NCI-H2107 treated with DMSO at 0.1 percent for 48 hours (cell line): ENCODE data around the gene AQP3.
"Not testable (repeated sequence)": the region's sequence is repeated elsewhere in the genome, so short reads cannot be mapped to it uniquely, and the experiment has no call there.

Experiments
- DNase-seq: peaks from one replicate; lab custom pipeline; 2025; ENCODE audit not compliant: unreplicated experiment; lab: John Stamatoyannopoulos, UW

The AQP3 gene

GRCh38 chr9:33446946-33447798, at the start of gene AQP3:
TSS of gene AQP3 (minus strand) at chr9:33447593. CDS start at chr9:33447530, 63 bp downstream.
- DNase-seq, result no peak

- not testable (repeated sequence) for DNase-seq
These were observed 46.4 kb upstream of the AQP3 start for GRCh38 chr9:33493819-33494218.

DNA sequence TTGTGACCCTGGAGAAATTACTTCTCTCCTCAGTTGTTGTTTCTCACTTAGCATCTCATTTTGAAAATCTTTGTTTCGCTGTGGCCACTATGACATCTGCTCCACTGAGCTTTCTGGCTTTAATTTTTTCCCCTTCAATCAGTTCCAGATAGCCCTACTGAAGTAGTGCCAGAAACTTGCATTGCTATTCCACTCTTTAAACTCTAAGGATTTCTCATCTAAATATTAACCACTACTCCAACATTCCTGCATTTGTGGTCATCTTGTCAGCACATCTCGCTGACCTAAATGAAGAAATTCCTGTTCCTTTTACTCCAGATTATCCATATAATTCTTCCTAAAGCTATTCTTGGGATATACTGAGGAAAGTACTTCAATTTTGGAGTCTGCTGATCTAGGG, 41.7 kb upstream of the AQP3 start:
- DNase-seq, result no peak

GRCh38 chr9:33485312-33485711, 37.9 kb upstream of the AQP3 start:
- DNase-seq, result not testable (repeated sequence)

DNA sequence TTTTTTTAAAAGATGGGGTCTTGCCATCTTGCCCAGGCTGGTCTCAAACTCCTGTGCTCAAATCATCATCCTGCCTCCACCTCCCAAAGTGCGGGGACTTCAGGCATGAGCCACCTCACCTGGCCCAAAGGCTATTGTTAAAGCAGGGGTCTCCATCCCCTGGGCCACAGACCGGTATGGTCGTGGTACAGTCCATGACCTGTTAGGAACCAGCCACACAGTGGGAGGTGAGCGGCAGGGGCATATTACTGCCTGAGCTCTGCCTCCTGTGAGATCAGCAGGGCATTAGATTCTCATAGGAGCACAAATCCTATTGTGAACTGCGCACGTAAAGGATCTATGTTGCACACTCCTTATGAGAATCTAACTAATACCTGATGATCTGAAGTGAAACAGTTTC, 33.6 kb upstream of the AQP3 start:
- DNase-seq, result no peak

- DNase-seq, result no peak
These were observed 32.7 kb upstream of the AQP3 start for GRCh38 chr9:33480106-33480505.

GRCh38 chr9:33476503-33476902, 29.1 kb upstream of the AQP3 start:
- DNase-seq, result no peak

GRCh38 chr9:33475357-33475756, 28.0 kb upstream of the AQP3 start:
- DNase-seq, result no peak

DNA sequence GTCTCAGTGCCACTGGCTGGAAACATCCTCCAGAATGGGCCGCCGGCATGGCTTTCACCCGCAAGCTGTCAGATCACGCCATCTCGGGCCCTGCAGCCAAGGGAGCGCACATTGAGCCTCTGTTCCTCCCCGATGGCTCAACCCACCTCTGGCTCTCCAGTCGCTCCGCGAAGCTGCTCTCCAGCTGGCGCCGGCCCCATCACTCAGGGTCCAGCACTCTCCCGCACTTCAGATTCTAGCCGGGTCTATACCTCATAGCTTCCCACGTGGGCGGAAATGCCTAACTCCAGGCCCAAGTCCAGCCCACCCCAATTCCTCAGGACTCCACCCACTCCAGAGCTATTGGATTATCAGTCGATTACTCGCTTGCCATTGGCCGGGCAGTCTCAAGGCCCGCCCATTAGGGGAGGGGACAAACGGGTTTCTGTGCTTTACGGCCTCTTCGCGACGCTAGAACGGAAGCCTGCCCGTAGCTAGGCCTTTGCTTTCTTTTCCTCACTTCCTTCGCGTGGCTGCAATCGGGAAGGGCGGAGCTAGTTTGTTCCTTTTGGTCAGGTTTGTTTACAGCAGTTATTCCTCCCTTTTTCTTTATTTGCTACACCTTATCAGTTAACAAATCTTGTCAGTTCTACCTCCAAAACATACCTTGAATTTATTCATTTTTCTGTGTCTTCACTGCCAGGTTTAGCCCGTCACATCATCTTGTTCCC, 26.4 kb upstream of the AQP3 start, which contains the start of gene NOL6:
Gene NOL6 (minus strand): TSS at position 282 of the 710 bp plus-strand sequence. CDS start 82 bp downstream, at position 200.
- DNase-seq, result peak; percentile 97

DNA sequence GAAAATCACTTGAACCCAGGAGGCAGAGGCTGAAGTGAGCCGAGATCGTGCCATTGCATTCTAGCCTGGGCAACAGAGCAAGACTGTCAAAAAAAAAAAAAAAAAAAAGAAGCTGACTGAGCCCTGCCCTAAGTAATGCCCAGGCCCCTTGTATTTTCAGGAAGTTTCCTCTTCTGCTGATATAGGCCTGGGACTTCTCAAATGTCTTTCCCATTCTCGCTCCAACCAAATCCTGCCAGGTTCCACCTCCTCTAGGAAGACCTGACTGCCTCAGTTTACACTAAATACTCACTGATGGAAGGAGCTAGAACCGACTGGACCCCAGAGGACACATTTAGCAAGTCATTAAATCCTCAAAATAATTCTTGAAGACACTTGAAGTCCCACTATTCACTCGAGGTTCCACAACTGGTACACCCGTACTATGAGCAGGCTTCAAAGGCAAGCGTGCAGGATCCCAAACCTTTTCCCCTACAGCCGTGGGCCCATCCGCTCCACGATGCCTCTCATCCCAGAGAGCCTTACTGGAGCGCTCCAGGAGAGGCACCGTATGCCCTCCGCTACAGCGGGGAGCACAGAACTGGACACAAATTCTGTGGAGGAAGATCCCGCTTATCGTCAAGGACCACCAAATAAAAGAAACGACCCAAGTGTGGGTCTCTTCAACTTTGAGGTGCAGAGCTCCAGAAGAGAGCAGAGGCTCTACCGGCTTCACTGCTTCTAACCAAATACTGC, 25.7 kb upstream of the AQP3 start:
- DNase-seq, result no peak

DNA sequence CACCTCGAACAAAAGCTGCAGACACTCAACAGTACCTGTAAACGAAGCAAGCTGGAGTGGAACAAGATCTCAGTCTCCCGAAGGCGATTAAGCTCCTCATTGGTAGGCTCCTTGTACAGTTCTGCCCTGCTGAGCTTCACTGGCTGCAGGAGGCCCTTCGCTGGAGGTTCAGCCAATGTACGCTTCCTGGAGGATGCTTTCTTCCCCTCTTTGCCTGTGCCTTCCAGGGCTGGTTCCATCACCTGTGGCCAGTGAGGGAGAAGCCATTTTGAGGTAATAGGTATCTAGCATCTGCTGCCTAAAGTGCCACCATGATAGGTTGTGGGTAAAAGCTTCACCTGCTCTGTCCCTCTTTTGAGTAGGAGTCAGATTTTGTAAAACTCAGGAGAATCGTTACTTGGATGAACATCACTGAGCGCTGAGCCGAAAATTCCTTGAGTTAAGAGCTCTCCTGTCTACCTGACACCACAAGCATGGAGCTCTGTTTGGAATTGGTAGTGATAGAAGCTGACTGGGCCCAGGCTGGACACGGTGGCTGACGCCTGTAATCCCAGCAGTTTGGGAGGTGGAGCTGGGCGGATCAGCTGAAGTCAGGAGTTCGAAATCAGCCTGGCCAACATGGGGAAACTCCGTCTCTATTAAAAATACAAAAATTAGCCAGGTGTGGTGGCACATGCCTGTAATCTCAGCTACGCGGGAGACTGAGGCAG, 24.9 kb upstream of the AQP3 start:
- DNase-seq, result no peak

DNA sequence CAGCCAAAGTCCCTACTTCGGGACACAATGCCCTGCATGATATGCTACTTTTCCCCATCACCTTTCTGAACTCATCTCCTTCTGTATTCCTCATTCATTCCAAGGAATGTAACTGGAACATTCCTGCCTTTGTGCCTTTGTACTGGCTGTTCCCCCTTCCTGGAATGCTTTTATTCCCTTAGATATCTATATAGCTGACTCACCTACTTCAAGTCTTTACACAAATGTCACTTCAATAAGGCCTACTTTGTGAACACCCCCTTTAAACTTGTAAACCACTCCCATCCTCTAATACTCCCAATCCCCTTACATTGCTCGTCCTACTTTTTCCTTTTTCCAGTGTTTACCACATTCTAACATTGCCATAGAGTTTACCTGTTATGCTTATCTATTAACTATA, 24.0 kb upstream of the AQP3 start:
- DNase-seq, result no peak

DNA sequence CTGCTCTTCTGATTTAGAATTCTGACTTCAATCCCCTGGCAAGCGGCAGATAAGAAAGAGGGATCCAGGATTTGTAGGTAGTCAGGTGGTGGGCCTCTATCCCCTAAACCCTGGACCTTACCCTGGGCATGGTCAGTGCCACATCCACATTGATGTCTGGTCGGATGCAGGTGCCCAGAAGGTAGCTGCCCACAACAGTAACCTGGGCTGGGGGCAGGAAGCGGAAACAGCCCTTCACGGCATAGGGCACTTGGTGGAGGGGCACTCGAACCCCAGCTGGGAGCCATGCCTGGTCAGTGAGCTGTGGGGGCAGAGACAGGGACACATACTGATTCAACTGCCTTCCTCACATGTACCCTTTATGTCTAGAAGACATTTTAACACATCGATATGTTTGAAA, 22.5 kb upstream of the AQP3 start:
- DNase-seq, result no peak

GRCh38 chr9:33468797-33469621, 21.6 kb upstream of the AQP3 start:
- DNase-seq, result no peak

- DNase-seq, result no peak
These were observed 20.9 kb upstream of the AQP3 start for GRCh38 chr9:33468215-33468730.

DNA sequence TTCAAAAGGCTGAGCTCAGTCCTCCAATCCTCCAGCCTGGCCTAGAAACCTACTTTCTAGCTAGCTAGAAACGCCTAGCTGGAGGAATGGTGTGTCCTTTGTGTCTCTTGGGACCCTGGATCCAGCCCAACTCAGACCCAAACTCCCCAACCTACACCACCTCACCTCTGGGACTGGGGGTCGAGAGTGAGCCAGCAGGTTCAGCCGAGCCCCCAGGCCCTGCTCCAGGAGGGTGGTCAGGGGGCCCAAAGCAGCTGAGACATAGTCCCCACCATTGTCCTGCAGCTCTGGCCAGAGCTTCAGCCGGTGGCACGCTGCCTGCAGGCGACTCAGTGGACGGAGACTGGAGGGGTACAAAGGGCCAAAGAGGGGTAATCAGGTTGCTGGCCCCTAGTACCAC, 20.1 kb upstream of the AQP3 start:
- no peak for DNase-seq

DNA sequence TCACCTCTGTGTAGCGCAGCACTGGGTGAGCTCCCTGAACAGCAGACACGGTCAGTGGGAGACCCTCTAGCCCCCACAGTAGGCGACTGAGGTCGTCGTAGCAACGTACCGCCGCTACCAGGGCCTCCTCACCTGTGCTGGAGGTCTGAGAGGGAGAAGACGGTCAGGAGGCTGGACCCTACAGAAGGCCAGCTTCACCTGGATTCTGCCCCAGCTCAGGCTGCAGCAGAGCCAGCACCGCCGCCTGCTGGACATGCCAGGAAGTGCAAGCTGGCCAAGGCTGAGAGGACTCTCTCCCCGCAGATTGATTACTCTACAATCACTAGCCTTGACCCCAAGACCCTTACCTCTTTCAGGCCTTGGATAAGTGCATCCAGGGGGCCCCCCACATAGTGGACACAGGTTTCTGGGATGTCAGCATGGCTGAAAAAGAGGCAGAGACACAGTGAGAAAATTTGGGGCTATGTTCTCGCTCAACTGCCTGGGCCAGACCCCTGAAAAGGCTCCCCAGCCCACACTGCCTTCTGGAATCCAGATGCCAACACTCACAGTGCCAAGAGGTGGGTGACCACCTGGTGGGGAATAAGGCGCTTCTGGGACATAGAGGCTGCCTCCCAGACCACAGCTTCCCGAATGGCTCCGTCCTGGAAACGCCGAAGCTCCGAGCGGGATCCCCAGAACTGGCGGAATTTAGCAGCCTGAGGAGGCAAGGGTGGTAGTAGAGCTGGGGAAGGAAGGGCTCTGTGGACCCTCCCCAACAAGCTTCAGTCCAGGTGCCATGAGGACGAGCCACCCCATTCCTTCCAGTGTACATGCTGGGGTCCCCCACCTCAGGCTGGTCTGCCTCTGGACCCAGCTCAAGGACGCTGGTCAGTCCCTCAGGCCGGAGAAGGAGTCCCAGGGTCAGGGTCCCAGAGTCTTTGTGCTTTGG, 19.4 kb upstream of the AQP3 start:
- DNase-seq, result peak; percentile 16

GRCh38 chr9:33465596-33466564, 18.5 kb upstream of the AQP3 start:
- DNase-seq, result no peak
